DND-41 (cell line): ENCODE data around the gene TAF11L11.
"Not testable (repeated sequence)": the region's sequence is repeated elsewhere in the genome, so short reads cannot be mapped to it uniquely, and the experiment has no call there.

ENCODE experiments used
- ATAC-seq: fragments of 200-7000 bp; cut with Tn5 transposase; 3 replicates; pipeline ENCODE4 v1.9.1; 2021; ENCODE audit warnings: low read depth; ENCODE audit not compliant: insufficient read depth
- DNase-seq: peaks from one replicate; pipeline ENCODE4 v3.0.0-alpha.2; 2020
- H2AFZ ChIP-seq: 2 replicates; pipeline ENCODE4 v1.6.0; 2012; ENCODE audit warnings: low read depth, low read length
- H3K27ac ChIP-seq: 2 replicates; pipeline ENCODE4 v1.5.1; 2012; ENCODE audit warnings: low read length, inconsistent platforms
- H3K27me3 ChIP-seq: fragments of 200-600 bp; sonication (generic); 2 replicates; pipeline ENCODE4 v1.6.0; 2012; ENCODE audit warnings: low read length, mild to moderate bottlenecking, inconsistent platforms; ENCODE audit not compliant: insufficient read depth, poor library complexity
- H3K36me3 ChIP-seq: 2 replicates; pipeline ENCODE4 v1.5.1; 2012; ENCODE audit warnings: low read length, inconsistent platforms; ENCODE audit not compliant: insufficient read depth
- H3K4me1 ChIP-seq: 2 replicates; pipeline ENCODE4 v1.5.1; 2012; ENCODE audit warnings: mild to moderate bottlenecking, low read length; ENCODE audit not compliant: insufficient read depth
- H3K4me2 ChIP-seq: 2 replicates; pipeline ENCODE4 v1.6.0; 2012; ENCODE audit warnings: mild to moderate bottlenecking, moderate library complexity, low read length, inconsistent platforms; ENCODE audit not compliant: insufficient read depth
- H3K4me3 ChIP-seq, 2 experiments: fragments of 200-600 bp in 1 of 2; shearing (Covaris generic) in 1 of 2; 2 replicates each; pipeline ENCODE4 v1.5.1; 2012 to 2016; ENCODE audit warnings: inconsistent platforms in 2 of 2, low read length in 2 of 2, mild to moderate bottlenecking in 2 of 2, low read depth in 1 of 2, moderate library complexity in 1 of 2
- H3K79me2 ChIP-seq: 2 replicates; pipeline ENCODE4 v1.6.0; 2012; ENCODE audit warnings: low read length, inconsistent platforms; ENCODE audit not compliant: insufficient read depth
- H3K9ac ChIP-seq: 2 replicates; pipeline ENCODE4 v1.6.0; 2012; ENCODE audit warnings: low read depth, mild to moderate bottlenecking, inconsistent platforms, low read length, moderate library complexity
- H3K9me3 ChIP-seq: 2 replicates; pipeline ENCODE4 v1.5.1; 2012; ENCODE audit warnings: low read length, moderate library complexity, mild to moderate bottlenecking, inconsistent platforms; ENCODE audit not compliant: insufficient read depth, severe bottlenecking
- H4K20me1 ChIP-seq: 2 replicates; pipeline ENCODE4 v1.6.0; 2012; ENCODE audit warnings: low read length; ENCODE audit not compliant: insufficient read depth
- CTCF ChIP-seq: IDR thresholded peaks from 2 replicates; pipeline ENCODE4 v1.5.1; 2012; ENCODE audit warnings: borderline replicate concordance, low read length, moderate library complexity, mild to moderate bottlenecking; ENCODE audit not compliant: poor library complexity, severe bottlenecking; ENCODE audit errors: extremely low read depth
- EZH2 ChIP-seq: IDR thresholded peaks from 3 replicates; pipeline ENCODE4 v1.6.1; 2012; ENCODE audit warnings: borderline replicate concordance, low read depth, mild to moderate bottlenecking, moderate library complexity, low read length, inconsistent platforms; ENCODE audit not compliant: severe bottlenecking

The TAF11L11 gene

GRCh38 chr5:17610092-17610491 is 6.1 kb downstream of the TAF11L11 start, which contains the start of gene TAF11L12:
TSS of gene TAF11L12 (plus strand) at chr5:17610392.
- not testable (repeated sequence) for H3K79me2 ChIP-seq, H3K9ac ChIP-seq, H3K36me3 ChIP-seq, DNase-seq, H4K20me1 ChIP-seq, H3K4me1 ChIP-seq, H3K27ac ChIP-seq, H3K4me3 ChIP-seq, H3K27me3 ChIP-seq, H3K9me3 ChIP-seq, H2AFZ ChIP-seq, ATAC-seq, H3K4me2 ChIP-seq

- ATAC-seq (no peak), DNase-seq (no peak)
- no peaks in the 10 kb centered on the region for H3K9me3 ChIP-seq
- no peak overlapping the region for H3K4me3 ChIP-seq
- H3K4me1 ChIP-seq: no peaks in the 10 kb centered on the region
- H3K27me3 ChIP-seq: no peaks in the 10 kb centered on the region
- no peaks in the 10 kb centered on the region for H4K20me1 ChIP-seq
- no peaks in the 10 kb centered on the region for H3K36me3 ChIP-seq
- no peak overlapping the region for H3K9ac ChIP-seq
- no peak overlapping the region for H3K4me2 ChIP-seq
- no peak overlapping the region for H3K27ac ChIP-seq
- TF ChIP-seq EZH2 (no peak), CTCF (no peak)
- no peak overlapping the region for H2AFZ ChIP-seq
- H3K79me2 ChIP-seq: no peaks in the 10 kb centered on the region
These were observed 11.1 kb downstream of the TAF11L11 start for GRCh38 chr5:17614872-17615605.

- Histone ChIP-seq H3K27ac (no peak overlapping the region), H3K4me2 (no peak overlapping the region)
These were observed 15.4 kb downstream of the TAF11L11 start for GRCh38 chr5:17619354-17619753.

More at GRCh38 chr5:17619354-17619753, 15.4 kb downstream of the TAF11L11 start:
- TF ChIP-seq EZH2: no peak
- no peak for TF ChIP-seq CTCF
- no peak overlapping the region for H3K4me3 ChIP-seq
- H3K79me2 ChIP-seq: no peaks in the 10 kb centered on the region
- no peaks in the 10 kb centered on the region for H4K20me1 ChIP-seq
- H3K9me3 ChIP-seq: no peaks in the 10 kb centered on the region
- no peaks in the 10 kb centered on the region for H3K27me3 ChIP-seq
- ATAC-seq: no peak
- no peaks in the 10 kb centered on the region for H3K4me1 ChIP-seq
- H2AFZ ChIP-seq: no peak overlapping the region
- H3K9ac ChIP-seq: no peak overlapping the region
- H3K36me3 ChIP-seq: no peaks in the 10 kb centered on the region
- no peak for DNase-seq
